HEK293 (cell line): Measurements from ENCODE around the gene PFDN1.

Experiments used
- HOXD13 ChIP-seq: sonication (generic); formaldehyde crosslinking; IDR thresholded peaks from 2 replicates; pipeline ENCODE4 v1.8.0; 2022; ENCODE audit warnings: missing genetic modification reagents, borderline replicate concordance
- SETDB1 ChIP-seq: IDR thresholded peaks from one replicate; pipeline ENCODE4 v1.6.1; 2017; ENCODE audit warnings: mild to moderate bottlenecking, low read length, moderate library complexity, mixed read lengths; ENCODE audit not compliant: insufficient read length
- ZBTB17 ChIP-seq: fragments of 450-650 bp; formaldehyde crosslinking; IDR thresholded peaks from 2 replicates; pipeline ENCODE4 v1.5.1; 2016; ENCODE audit warnings: missing biosample characterization, missing genetic modification characterization
- ZBTB7A ChIP-seq: fragments of 450-650 bp; formaldehyde crosslinking; IDR thresholded peaks from 2 replicates; pipeline ENCODE4 v1.5.1; 2016; ENCODE audit warnings: low read depth, missing biosample characterization, missing genetic modification characterization
- ZNF354C ChIP-seq: fragments of 450-650 bp; formaldehyde crosslinking; IDR thresholded peaks from 2 replicates; pipeline ENCODE4 v1.5.1; 2016; ENCODE audit warnings: missing biosample characterization, missing genetic modification characterization, low read depth, borderline replicate concordance
- ZNF529 ChIP-seq: fragments of 450-650 bp; formaldehyde crosslinking; IDR thresholded peaks from 2 replicates; pipeline ENCODE4 v1.5.1; 2017; ENCODE audit warnings: missing genetic modification characterization, missing biosample characterization; ENCODE audit not compliant: insufficient replicate concordance
- TF ChIP-seq, protein P1 (sequence below): fragments of 450-650 bp; formaldehyde crosslinking; IDR thresholded peaks from 2 replicates; pipeline ENCODE4 v1.5.1; 2016; ENCODE audit warnings: missing biosample characterization, missing genetic modification characterization

DNA sequence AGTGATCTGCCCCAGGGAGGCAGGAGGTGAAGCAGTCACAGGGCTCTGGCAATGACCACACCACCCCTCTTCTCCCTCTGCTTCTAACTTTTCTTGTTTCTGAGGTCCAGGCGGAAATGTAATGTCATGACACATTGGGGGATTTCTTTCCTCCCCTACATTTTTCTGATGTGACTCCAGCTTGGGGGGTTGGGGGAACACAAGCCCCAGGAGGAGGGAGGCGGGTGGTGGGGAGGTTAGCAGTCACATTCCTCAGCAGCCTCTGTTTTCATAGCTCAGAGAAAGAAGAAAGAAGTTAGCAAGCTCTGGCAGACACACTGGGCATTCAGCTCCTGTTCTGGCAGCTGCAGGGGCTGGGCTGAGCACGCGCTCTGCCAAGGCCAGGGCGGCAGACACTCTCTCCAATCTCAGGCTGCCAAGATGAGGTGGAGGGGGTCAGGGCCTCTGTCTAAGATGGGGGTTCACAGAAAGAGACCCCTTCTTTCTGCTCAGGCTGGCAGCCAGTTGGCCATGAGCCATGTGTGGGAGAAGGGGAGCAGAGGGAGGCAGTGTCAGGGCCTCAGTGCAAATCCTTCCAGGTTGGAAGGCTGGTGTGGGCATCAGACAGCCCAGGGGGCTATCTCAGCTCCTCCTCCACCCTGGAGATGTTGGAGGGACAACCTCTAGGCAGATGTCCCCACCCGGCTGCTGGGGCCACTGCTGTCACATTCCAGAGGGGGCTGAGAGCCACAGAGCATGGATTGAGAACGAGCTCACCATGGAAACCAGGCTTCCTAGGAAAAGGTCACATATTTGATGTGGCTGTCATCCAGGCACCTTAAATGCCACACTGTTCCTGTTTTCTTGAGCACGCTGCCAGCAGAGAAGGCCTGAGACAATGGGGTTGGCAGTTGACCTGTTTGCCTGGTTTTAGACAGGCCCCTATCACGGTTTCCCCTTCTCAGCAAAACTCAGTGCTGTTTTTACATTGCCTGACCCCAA, 20.1 kb upstream of the PFDN1 start:
- TF ChIP-seq ZNF354C (tag by site-specific recombination): no peak
- TF ChIP-seq ZNF529 (tag by site-specific recombination): no peak
- TF ChIP-seq ZBTB17: no peak
- no peak for TF ChIP-seq ZBTB7A
- TF ChIP-seq, protein P1, sequence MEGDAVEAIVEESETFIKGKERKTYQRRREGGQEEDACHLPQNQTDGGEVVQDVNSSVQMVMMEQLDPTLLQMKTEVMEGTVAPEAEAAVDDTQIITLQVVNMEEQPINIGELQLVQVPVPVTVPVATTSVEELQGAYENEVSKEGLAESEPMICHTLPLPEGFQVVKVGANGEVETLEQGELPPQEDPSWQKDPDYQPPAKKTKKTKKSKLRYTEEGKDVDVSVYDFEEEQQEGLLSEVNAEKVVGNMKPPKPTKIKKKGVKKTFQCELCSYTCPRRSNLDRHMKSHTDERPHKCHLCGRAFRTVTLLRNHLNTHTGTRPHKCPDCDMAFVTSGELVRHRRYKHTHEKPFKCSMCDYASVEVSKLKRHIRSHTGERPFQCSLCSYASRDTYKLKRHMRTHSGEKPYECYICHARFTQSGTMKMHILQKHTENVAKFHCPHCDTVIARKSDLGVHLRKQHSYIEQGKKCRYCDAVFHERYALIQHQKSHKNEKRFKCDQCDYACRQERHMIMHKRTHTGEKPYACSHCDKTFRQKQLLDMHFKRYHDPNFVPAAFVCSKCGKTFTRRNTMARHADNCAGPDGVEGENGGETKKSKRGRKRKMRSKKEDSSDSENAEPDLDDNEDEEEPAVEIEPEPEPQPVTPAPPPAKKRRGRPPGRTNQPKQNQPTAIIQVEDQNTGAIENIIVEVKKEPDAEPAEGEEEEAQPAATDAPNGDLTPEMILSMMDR (tag by site-specific recombination): no peak
- TF ChIP-seq SETDB1: no peak
- no peak for TF ChIP-seq HOXD13 (CRISPR knock-in tag)
